Lung (tissue), 12 donors: ENCODE data around the gene GTPBP4. TPM values are rescaled to one million over a fixed set of nuclear protein-coding genes. Genes with fewer than 3 reads are reported as not detected.
A peak's percentile ranks its signal among the peaks of the same experiment; 100 is the strongest.

Experiments
- ATAC-seq: fragments of 200-7000 bp; cut with Tn5 transposase; one replicate; pipeline ENCODE4 v1.9.1; 2020; ENCODE audit warnings: moderate number of reproducible peaks; ENCODE audit not compliant: insufficient read depth, low FRiP score
- DNase-seq, 3 donors: peaks; one replicate each; pipeline ENCODE4 v3.0.0-alpha.2; 2013 to 2017
- H3K27ac ChIP-seq, 2 donors: one replicate each; pipeline ENCODE4 v1.5.1; 2013; ENCODE audit warnings: mild to moderate bottlenecking in 2 of 2, moderate library complexity in 2 of 2, control low read depth in 1 of 2, inconsistent platforms in 1 of 2, low read depth in 1 of 2, low read length in 1 of 2
- H3K27me3 ChIP-seq, 3 donors: one replicate each; pipeline ENCODE4 v1.5.1; 2013; ENCODE audit warnings: low read length in 2 of 3; ENCODE audit not compliant: control insufficient read depth in 3 of 3, insufficient read depth in 3 of 3
- H3K36me3 ChIP-seq, 4 donors: one replicate each; pipeline ENCODE4 v1.5.1; 2013; ENCODE audit warnings: low read length in 4 of 4, mild to moderate bottlenecking in 1 of 4, moderate library complexity in 1 of 4; ENCODE audit not compliant: control insufficient read depth in 4 of 4, insufficient read depth in 4 of 4
- H3K4me1 ChIP-seq, 5 donors: one replicate each; pipeline ENCODE4 v1.5.1; 2013; ENCODE audit warnings: low read length in 5 of 5, mild to moderate bottlenecking in 2 of 5, moderate library complexity in 1 of 5; ENCODE audit not compliant: control insufficient read depth in 5 of 5, insufficient read depth in 5 of 5
- H3K4me3 ChIP-seq: one replicate; pipeline ENCODE4 v1.5.1; 2013; ENCODE audit warnings: mild to moderate bottlenecking, control low read depth, moderate library complexity
- H3K9ac ChIP-seq, 2 donors: one replicate each; pipeline ENCODE4 v1.5.1; 2013; ENCODE audit warnings: low read length in 2 of 2, control low read depth in 1 of 2; ENCODE audit not compliant: insufficient read depth in 1 of 2
- H3K9me3 ChIP-seq, 4 donors: one replicate each; pipeline ENCODE4 v1.5.1; 2013; ENCODE audit warnings: low read length in 3 of 4, mild to moderate bottlenecking in 1 of 4, moderate library complexity in 1 of 4; ENCODE audit not compliant: control insufficient read depth in 4 of 4, insufficient read depth in 3 of 4
- CTCF ChIP-seq: IDR thresholded peaks from 2 replicates; pipeline ENCODE4 v1.5.1; 2012; ENCODE audit warnings: mild to moderate bottlenecking; ENCODE audit errors: control extremely low read depth, extremely low read depth
- WGBS, 2 donors: extraction: QIAGEN DNeasy Blood & Tissue Kit; methylation state at CpG; one replicate each; pipeline ENCODE4 v1.1.7; 2013; 5-methylcytosine and 5-hydroxymethylcytosine counted together
- polyA plus RNA-seq, 2 donors: library from polyadenylated mRNA; stranded (reverse); fragments of 200-250 nt; gene quantifications; one replicate each; pipeline ENCODE4 v1.2.1, GENCODE V29; 2013
- total RNA-seq, 2 donors: library from RNA; depleted of rRNA in 1 of 2; stranded (reverse); fragments of >200 nt in 1 of 2; gene quantifications; one replicate each; pipeline ENCODE4 v1.2.1, GENCODE V29; 2014 to 2021
- donor health status: control.
- donor health status: control.
- donor health status: Bipolar disorder and iron deficiency.
- donor health status: healthy.
- donor health status: DM: yes; HTN: yes; CAD: no.

The GTPBP4 gene
- total and polyA plus RNA-seq, 4 donors, result 17.6 to 43.6 (median 39.1) TPM

DNA sequence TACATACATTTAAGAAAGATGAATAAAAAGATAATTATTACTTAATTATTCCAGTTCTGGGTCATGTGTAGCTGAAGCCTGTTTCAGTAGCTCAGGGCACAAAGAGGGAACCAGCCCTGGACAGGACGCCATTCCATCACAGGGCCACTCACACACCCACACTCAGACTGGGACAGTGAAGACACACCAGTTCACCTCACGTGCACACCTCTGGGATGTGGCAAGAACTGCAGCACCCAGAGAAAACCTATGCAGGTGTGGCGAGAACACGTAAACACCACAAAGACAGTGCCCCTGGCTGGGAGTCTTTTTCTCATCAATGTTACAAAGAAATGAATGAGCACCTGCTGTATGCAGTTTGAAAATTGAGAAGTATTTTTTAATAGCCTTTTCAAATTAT, 62.3 kb downstream of the GTPBP4 start:
- peaks cover 8 to 37% (median 12%) of the 10 kb centered on the region in 5 donors for H3K4me1 ChIP-seq
- H3K4me3 ChIP-seq, result no peak overlapping the region
- peaks cover 0 to 23% (median 7%) of the 10 kb centered on the region in 4 donors for H3K36me3 ChIP-seq
- no peak overlapping the region for H3K27ac ChIP-seq
- H3K9me3 ChIP-seq, result peaks cover 0 to 2% (median 0%) of the 10 kb centered on the region in 4 donors
- H3K9ac ChIP-seq, result no peak overlapping the region
- no peak for TF ChIP-seq CTCF
- H3K27me3 ChIP-seq, result no peaks in the 10 kb centered on the region
- no peak for ATAC-seq
- 58 to 62% methylated on average over 4 of the region's 4 CpGs for WGBS, 2 donors
- no peak for DNase-seq

GRCh38 chr10:1054684-1055083, 66.5 kb downstream of the GTPBP4 start:
- Histone ChIP-seq H3K27ac (no peak overlapping the region), H3K4me1 (peaks cover 6 to 35% (median 17%) of the 10 kb centered on the region in 5 donors), H3K4me3 (no peak overlapping the region), H3K27me3 (no peaks in the 10 kb centered on the region), H3K36me3 (peaks cover 0 to 23% (median 9%) of the 10 kb centered on the region in 4 donors), H3K9me3 (no peaks in the 10 kb centered on the region), H3K9ac (no peak overlapping the region)
- DNase-seq (no peak), ATAC-seq (no peak)
- no peak for TF ChIP-seq CTCF
- WGBS, 2 donors, result 71 to 76% methylated on average over 6 of the region's 6 CpGs

- Histone ChIP-seq H3K4me1 (peaks cover 7 to 27% (median 17%) of the 10 kb centered on the region in 5 donors), H3K4me3 (peak within 1 kb of the TSS; percentile 100), H3K36me3 (peaks cover 0 to 18% (median 9%) of the 10 kb centered on the region in 4 donors), H3K9me3 (no peaks in the 10 kb centered on the region), H3K27ac (peak within 1 kb of the TSS; percentile 97 to 100), H3K27me3 (no peaks in the 10 kb centered on the region), H3K9ac (peak within 1 kb of the TSS; percentile 86 to 90)
- no peak for TF ChIP-seq CTCF
- DNase-seq (peak; percentile 80 to 89 (median 88)), ATAC-seq (peak; percentile 96)
- WGBS, 2 donors, result 0% methylated on average over 81 to 87 of the region's 87 CpGs
Measured at GRCh38 chr10:1056326-1057105, 68.3 kb downstream of the GTPBP4 start, which contains the start of gene WDR37. Gene WDR37, plus strand, starts transcription at chr10:1056385. Its CDS starts 15,771 bp downstream, at chr10:1072156.
